Measurements from ENCODE around the gene COL11A1. TPM values are rescaled to one million over a fixed set of nuclear protein-coding genes. Genes with fewer than 3 reads are reported as not detected.

Gene COL11A1
- total and polyA plus RNA-seq, 8 donors = 0.21 to 89.1 (median 56.3) TPM

GRCh38 chr1:102967786-102968185 lies 140.5 kb downstream of the COL11A1 start:
- no peak for TF ChIP-seq CTCF (IDR thresholded peaks at IDR 0.05)
- no peaks in the 10 kb centered on the region for H3K36me3 ChIP-seq
- no peak overlapping the region for H3K4me3 ChIP-seq
- DNase-seq (peak in 1 of 4 donors; percentile 0), ATAC-seq (no peak)
- no peaks in the 10 kb centered on the region for H3K4me1 ChIP-seq
- H3K27ac ChIP-seq = no peak overlapping the region
- no peaks in the 10 kb centered on the region for H3K27me3 ChIP-seq
- H3K9me3 ChIP-seq = no peaks in the 10 kb centered on the region
- intact Hi-C loops (cut with DNase I) = no loop called here

- Histone ChIP-seq H3K27ac (no peak overlapping the region), H3K9me3 (no peaks in the 10 kb centered on the region), H3K36me3 (no peaks in the 10 kb centered on the region), H3K4me1 (no peaks in the 10 kb centered on the region), H3K4me3 (no peak overlapping the region), H3K27me3 (no peaks in the 10 kb centered on the region)
- intact Hi-C loops (cut with DNase I) = no loop called here
- ATAC-seq (no peak), DNase-seq (no peak)
- no peak for TF ChIP-seq CTCF (IDR thresholded peaks at IDR 0.05)
Measured at GRCh38 chr1:102961549-102961948, 146.8 kb downstream of the COL11A1 start.

GRCh38 chr1:102954576-102954975 lies 153.7 kb downstream of the COL11A1 start:
- no peaks in the 10 kb centered on the region for H3K4me1 ChIP-seq
- H3K36me3 ChIP-seq = no peaks in the 10 kb centered on the region
- ATAC-seq = no peak
- no peak overlapping the region for H3K4me3 ChIP-seq
- H3K27ac ChIP-seq = no peak overlapping the region
- no peaks in the 10 kb centered on the region for H3K27me3 ChIP-seq
- intact Hi-C loops (cut with DNase I) = no loop called here
- DNase-seq = peak in 1 of 4 donors; percentile 14
- H3K9me3 ChIP-seq = no peaks in the 10 kb centered on the region
- TF ChIP-seq CTCF (IDR thresholded peaks at IDR 0.05) = no peak

GRCh38 chr1:102952400-102952799 lies 155.9 kb downstream of the COL11A1 start:
- no peaks in the 10 kb centered on the region for H3K4me1 ChIP-seq
- intact Hi-C loops (cut with DNase I) = no loop called here
- no peaks in the 10 kb centered on the region for H3K27me3 ChIP-seq
- TF ChIP-seq CTCF (IDR thresholded peaks at IDR 0.05) = no peak
- H3K4me3 ChIP-seq = no peak overlapping the region
- H3K36me3 ChIP-seq = no peaks in the 10 kb centered on the region
- ATAC-seq = no peak
- H3K27ac ChIP-seq = no peak overlapping the region
- DNase-seq = no peak
- H3K9me3 ChIP-seq = no peaks in the 10 kb centered on the region

GRCh38 chr1:102942324-102942723 lies 166.0 kb downstream of the COL11A1 start:
- Histone ChIP-seq H3K4me1 (no peaks in the 10 kb centered on the region), H3K4me3 (no peak overlapping the region), H3K27me3 (no peaks in the 10 kb centered on the region), H3K27ac (no peak overlapping the region), H3K9me3 (no peaks in the 10 kb centered on the region), H3K36me3 (no peaks in the 10 kb centered on the region)
- TF ChIP-seq CTCF (IDR thresholded peaks at IDR 0.05) = no peak
- intact Hi-C loops (cut with DNase I) = no loop called here
- ATAC-seq (no peak), DNase-seq (no peak)
